Lung (tissue), 12 donors: ENCODE results near the gene PRR5. TPM values are rescaled to one million over a fixed set of nuclear protein-coding genes. Genes with fewer than 3 reads are reported as not detected.

ENCODE experiments used
- ATAC-seq: fragments of 200-7000 bp; cut with Tn5 transposase; one replicate; pipeline ENCODE4 v1.9.1; 2020; ENCODE audit warnings: moderate number of reproducible peaks; ENCODE audit not compliant: insufficient read depth, low FRiP score
- DNase-seq, 3 donors: peaks; one replicate each; pipeline ENCODE4 v3.0.0-alpha.2; 2013 to 2017
- H3K27ac ChIP-seq, 2 donors: one replicate each; pipeline ENCODE4 v1.5.1; 2013; ENCODE audit warnings: mild to moderate bottlenecking in 2 of 2, moderate library complexity in 2 of 2, control low read depth in 1 of 2, inconsistent platforms in 1 of 2, low read depth in 1 of 2, low read length in 1 of 2
- H3K27me3 ChIP-seq, 3 donors: one replicate each; pipeline ENCODE4 v1.5.1; 2013; ENCODE audit warnings: low read length in 2 of 3; ENCODE audit not compliant: control insufficient read depth in 3 of 3, insufficient read depth in 3 of 3
- H3K36me3 ChIP-seq, 4 donors: one replicate each; pipeline ENCODE4 v1.5.1; 2013; ENCODE audit warnings: low read length in 4 of 4, mild to moderate bottlenecking in 1 of 4, moderate library complexity in 1 of 4; ENCODE audit not compliant: control insufficient read depth in 4 of 4, insufficient read depth in 4 of 4
- H3K4me1 ChIP-seq, 5 donors: one replicate each; pipeline ENCODE4 v1.5.1; 2013; ENCODE audit warnings: low read length in 5 of 5, mild to moderate bottlenecking in 2 of 5, moderate library complexity in 1 of 5; ENCODE audit not compliant: control insufficient read depth in 5 of 5, insufficient read depth in 5 of 5
- H3K4me3 ChIP-seq: one replicate; pipeline ENCODE4 v1.5.1; 2013; ENCODE audit warnings: mild to moderate bottlenecking, control low read depth, moderate library complexity
- H3K9ac ChIP-seq, 2 donors: one replicate each; pipeline ENCODE4 v1.5.1; 2013; ENCODE audit warnings: low read length in 2 of 2, control low read depth in 1 of 2; ENCODE audit not compliant: insufficient read depth in 1 of 2
- H3K9me3 ChIP-seq, 4 donors: one replicate each; pipeline ENCODE4 v1.5.1; 2013; ENCODE audit warnings: low read length in 3 of 4, mild to moderate bottlenecking in 1 of 4, moderate library complexity in 1 of 4; ENCODE audit not compliant: control insufficient read depth in 4 of 4, insufficient read depth in 3 of 4
- WGBS, 2 donors: extraction: QIAGEN DNeasy Blood & Tissue Kit; methylation state at CpG; one replicate each; pipeline ENCODE4 v1.1.7; 2013; 5-methylcytosine and 5-hydroxymethylcytosine counted together
- polyA plus RNA-seq, 2 donors: library from polyadenylated mRNA; stranded (reverse); fragments of 200-250 nt; gene quantifications; one replicate each; pipeline ENCODE4 v1.2.1, GENCODE V29; 2013
- total RNA-seq, 2 donors: library from RNA; depleted of rRNA in 1 of 2; stranded (reverse); fragments of >200 nt in 1 of 2; gene quantifications; one replicate each; pipeline ENCODE4 v1.2.1, GENCODE V29; 2014 to 2021
- TF ChIP-seq, protein P1 (sequence below): IDR thresholded peaks from 2 replicates; pipeline ENCODE4 v1.5.1; 2012; ENCODE audit warnings: mild to moderate bottlenecking; ENCODE audit errors: control extremely low read depth, extremely low read depth
- donor health status: control.
- donor health status: control.
- donor health status: Bipolar disorder and iron deficiency.
- donor health status: healthy.
- donor health status: DM: yes; HTN: yes; CAD: no.

PRR5 gene
- total and polyA plus RNA-seq, 4 donors = 9.1 to 17.3 (median 11.1) TPM

DNA sequence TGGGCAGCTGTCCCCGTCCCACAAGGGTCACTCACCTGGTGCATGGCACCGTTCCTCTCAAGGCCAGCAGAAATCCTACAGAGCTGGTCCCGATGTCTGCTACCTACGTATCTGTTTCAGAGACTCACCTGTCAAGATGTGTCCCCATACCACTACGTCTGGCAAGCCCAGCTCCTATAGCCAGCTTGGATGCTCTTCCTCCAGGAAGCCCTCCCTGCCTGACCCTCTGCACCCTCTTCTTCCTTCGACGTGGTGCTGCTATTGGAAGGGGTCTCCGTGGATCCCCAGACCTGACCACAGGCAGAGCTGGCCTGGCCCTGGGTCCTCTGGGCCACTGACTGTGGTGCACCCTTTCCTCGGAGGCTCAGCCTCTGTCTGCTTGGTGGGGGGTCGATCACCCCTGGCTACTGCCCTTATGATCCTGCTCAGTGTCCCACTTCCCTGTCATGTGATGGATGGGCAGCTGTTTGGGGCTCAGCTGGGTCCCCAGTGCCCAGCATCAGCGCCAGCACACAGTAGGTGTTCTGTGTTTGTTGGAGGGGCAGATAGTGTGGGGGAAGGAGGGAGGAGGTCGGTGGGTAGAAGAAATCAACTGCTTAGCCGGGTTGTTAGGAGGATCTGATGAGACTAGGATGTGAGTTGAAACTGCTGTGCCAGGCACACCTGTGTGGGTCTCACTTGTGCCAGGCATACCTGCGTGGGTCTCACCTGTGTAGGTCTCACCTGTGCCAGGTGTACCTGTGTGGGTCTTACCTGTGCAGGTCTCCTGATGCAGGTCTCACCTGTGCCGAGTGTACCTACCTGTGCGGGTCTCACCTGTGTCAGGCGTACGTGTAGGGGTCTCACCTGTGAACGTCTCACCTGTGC lies 28.7 kb downstream of the PRR5 start:
- peaks cover 0 to 2% (median 0%) of the 10 kb centered on the region in 4 donors for H3K9me3 ChIP-seq
- 78 to 87% methylated on average over 19 of the region's 19 CpGs for WGBS, 2 donors
- no peak overlapping the region for H3K27ac ChIP-seq
- peak in 1 of 3 donors; percentile 52 for DNase-seq
- peaks cover 0 to 27% (median 7%) of the 10 kb centered on the region in 5 donors for H3K4me1 ChIP-seq
- no peak overlapping the region for H3K4me3 ChIP-seq
- no peak for ATAC-seq
- no peak overlapping the region for H3K9ac ChIP-seq
- peaks cover 0 to 10% (median 6%) of the 10 kb centered on the region in 4 donors for H3K36me3 ChIP-seq
- TF ChIP-seq, protein P1, sequence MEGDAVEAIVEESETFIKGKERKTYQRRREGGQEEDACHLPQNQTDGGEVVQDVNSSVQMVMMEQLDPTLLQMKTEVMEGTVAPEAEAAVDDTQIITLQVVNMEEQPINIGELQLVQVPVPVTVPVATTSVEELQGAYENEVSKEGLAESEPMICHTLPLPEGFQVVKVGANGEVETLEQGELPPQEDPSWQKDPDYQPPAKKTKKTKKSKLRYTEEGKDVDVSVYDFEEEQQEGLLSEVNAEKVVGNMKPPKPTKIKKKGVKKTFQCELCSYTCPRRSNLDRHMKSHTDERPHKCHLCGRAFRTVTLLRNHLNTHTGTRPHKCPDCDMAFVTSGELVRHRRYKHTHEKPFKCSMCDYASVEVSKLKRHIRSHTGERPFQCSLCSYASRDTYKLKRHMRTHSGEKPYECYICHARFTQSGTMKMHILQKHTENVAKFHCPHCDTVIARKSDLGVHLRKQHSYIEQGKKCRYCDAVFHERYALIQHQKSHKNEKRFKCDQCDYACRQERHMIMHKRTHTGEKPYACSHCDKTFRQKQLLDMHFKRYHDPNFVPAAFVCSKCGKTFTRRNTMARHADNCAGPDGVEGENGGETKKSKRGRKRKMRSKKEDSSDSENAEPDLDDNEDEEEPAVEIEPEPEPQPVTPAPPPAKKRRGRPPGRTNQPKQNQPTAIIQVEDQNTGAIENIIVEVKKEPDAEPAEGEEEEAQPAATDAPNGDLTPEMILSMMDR = no peak
- H3K27me3 ChIP-seq = no peaks in the 10 kb centered on the region

DNA sequence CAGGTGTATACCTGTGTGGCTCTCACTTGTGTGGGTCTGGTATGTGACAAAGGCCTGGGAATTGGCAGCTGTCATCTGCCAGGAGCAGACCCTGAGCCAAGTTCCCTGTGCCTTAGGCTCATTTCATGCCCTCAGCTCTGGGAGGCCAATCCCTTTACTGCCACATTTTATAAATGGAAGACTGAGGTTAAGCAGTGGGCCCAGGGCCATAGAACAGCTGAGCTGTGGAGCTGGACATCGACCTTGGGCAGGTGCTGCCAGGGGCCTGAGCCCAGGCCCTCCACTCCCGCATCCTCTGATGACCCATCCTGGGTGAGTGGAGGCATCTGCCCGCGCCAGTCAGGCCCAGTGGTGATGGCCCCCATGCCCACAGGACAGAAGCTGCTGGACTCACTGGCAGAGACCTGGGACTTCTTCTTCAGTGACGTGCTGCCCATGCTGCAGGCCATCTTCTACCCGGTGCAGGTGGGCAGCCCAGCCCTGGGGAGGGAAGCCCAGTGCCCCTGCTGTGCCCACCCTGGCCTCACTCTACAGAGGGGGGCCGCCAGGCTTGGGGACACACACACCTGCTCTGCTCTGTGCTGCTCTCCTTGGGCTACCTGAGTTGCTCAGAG lies 29.5 kb downstream of the PRR5 start:
- no peak for DNase-seq
- no peak overlapping the region for H3K4me3 ChIP-seq
- H3K27ac ChIP-seq = no peak overlapping the region

DNA sequence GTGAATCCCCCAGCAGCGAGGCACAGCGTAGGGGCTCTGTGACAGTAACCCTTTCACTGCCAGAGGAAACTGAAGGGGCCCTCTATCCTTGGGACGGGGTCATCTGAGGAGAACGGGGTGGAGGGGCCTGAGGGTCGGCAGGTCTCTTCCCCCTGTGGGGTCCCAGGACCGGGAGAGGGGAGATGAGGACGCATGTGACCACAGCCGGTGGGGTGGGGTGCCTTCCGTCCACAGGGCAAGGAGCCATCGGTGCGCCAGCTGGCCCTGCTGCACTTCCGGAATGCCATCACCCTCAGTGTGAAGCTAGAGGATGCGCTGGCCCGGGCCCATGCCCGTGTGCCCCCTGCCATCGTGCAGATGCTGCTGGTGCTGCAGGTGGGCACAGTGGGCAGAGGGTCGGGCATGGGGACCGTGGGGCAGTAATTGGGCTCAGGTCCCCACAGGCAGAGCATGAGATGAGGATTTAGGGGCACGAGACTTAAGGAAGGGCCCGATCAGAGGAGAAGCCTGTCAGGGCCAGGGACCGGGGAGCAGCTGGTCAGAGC lies 30.1 kb downstream of the PRR5 start:
- ATAC-seq (no peak), DNase-seq (no peak)
- Histone ChIP-seq H3K9me3 (no peaks in the 10 kb centered on the region), H3K27ac (no peak overlapping the region), H3K36me3 (peaks cover 0 to 7% (median 3%) of the 10 kb centered on the region in 4 donors), H3K9ac (no peak overlapping the region), H3K4me1 (peaks cover 0 to 40% (median 14%) of the 10 kb centered on the region in 5 donors), H3K4me3 (no peak overlapping the region), H3K27me3 (no peaks in the 10 kb centered on the region)
- 83 to 88% methylated on average over 20 to 21 of the region's 21 CpGs for WGBS, 2 donors
- TF ChIP-seq, protein P1 = no peak

More for the DNA sequence above, 29.5 kb downstream of the PRR5 start:
- TF ChIP-seq, protein P1 = no peak
- ATAC-seq = no peak
- WGBS, 2 donors = 86 to 90% methylated on average over 7 of the region's 7 CpGs
- Histone ChIP-seq H3K9me3 (no peaks in the 10 kb centered on the region), H3K27me3 (no peaks in the 10 kb centered on the region), H3K4me1 (peaks cover 0 to 33% (median 8%) of the 10 kb centered on the region in 5 donors), H3K36me3 (peaks cover 0 to 7% (median 5%) of the 10 kb centered on the region in 4 donors), H3K9ac (no peak overlapping the region)
